GM19099 (cell line): Measurements from ENCODE around the gene ODAD4.
A peak's percentile ranks its signal among the peaks of the same experiment; 100 is the strongest.

Experiments
- POLR2A ChIP-seq: IDR thresholded peaks from 3 replicates; pipeline ENCODE4 v1.6.1; 2011; ENCODE audit warnings: low read depth; ENCODE audit not compliant: insufficient read length; ENCODE audit errors: extremely low read depth

ODAD4 gene

DNA sequence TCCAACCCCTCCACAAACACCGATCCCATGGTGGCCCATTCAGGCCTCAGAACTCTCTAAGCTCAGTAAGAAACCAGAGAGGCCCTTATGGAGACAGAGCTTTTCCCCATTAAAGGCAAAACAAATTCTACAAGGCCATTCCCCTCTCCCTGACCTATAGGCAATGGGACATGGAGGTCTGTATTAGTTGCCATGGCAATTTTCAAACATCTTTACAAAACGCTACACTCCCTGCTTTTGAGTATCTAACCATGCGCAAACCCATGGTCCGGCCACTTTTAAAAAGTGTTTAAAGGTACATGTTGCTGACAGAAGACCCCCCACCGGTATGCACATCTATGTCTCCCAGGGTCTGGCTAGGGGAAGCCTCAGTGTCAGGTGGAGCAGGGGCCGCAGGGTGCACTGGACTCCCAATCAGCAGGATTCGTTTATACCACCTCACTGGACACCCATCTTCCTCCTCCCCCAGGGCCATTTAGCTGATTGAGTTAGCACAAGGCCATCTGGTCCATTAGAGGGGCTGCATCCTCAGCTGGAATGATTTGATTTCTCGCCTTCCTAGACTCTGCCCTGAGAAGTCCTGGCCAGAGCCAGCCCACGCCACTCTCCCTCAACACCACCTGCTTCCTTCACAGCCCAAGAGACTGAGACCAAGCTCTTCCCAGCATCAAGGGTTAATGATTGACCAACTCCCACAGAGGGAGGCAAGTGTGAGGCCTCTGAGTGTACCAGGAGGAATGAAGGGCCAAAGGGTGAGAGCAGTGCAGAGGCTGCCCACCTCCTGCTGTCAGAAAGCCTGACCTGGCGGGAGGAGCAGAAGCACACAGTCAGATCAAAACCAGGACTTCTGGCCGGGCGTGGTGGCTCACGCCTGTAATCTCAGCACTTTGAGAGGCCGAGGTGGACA, 22.5 kb upstream of the ODAD4 start:
- no peak for TF ChIP-seq POLR2A

GRCh38 chr17:41909088-41909487, 21.3 kb upstream of the ODAD4 start:
- TF ChIP-seq POLR2A = no peak

DNA sequence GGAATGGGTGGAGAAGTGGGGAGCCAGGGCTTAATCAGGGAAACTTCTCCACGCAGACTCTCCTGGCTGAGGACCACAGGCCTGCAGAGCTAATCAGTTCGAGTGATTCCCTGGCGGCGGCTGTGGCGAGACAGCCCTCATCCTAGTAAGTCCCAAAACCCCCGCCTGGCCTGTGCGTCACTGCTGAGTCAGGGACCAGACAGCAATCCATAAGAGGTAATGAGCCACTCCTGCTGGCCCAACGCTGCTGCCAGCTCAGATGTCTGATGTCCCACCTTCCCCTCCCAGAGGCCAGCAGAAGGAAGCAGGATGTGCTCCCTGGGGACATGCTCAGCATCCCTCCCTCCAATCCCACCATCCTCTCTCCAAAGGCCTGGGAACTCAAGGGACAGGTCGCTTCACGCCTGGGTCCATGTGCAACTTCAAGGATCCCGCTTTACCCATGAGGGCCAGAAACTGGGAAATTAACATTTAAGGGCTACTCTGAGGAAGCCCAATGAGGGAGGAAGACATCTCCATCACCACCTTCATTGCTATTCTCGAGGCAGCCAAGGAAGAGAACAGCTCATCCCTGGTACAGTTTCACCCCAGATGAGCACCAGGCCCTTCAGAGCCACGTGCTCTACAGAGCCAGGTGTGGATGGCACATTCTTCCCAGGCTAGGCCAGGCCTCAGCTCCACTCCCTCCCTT, 19.6 kb upstream of the ODAD4 start:
- TF ChIP-seq POLR2A = no peak

- no peak for TF ChIP-seq POLR2A
Measured at GRCh38 chr17:41912925-41913324, 17.5 kb upstream of the ODAD4 start.

- no peak for TF ChIP-seq POLR2A
Measured at GRCh38 chr17:41913798-41914197, 16.6 kb upstream of the ODAD4 start.

DNA sequence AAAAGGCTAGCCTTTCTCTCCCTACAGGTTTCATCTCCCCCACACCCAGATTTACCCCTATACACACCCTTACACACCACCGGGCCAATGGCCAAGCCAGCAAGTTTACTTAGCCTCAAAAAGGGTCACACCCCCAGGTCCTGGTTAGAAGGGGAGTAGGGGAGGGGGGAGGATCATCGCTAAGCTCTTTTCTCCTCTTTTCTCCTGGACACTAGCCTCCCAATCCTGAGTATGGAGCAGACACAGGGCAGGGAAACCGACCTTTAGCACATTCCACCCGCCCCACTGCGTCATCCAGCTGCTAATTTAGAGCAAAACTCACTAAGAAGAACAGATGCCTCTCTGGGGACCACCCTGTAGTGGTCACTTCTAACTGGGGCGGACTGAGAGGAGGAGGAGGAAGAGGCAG, 16.1 kb upstream of the ODAD4 start:
- TF ChIP-seq POLR2A = no peak

DNA sequence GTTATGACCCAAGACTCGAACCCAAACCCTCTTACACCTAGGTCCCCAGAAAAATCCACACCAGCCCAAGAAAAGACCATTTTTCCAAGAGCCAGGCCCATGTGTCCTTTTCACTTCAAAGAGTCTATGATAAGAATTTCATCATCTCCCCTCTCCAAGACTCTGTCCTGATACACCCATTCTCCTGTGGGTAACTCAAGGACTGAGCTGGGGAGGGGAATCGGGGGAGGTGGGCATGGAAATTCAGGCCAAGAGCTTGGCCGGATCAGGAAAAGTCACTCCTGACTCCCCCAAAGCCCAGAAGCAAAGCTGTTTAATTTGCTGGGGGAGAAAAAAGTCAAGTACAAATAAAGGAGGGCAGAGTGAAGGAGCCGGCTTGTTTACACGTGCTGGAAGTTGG, 15.4 kb upstream of the ODAD4 start:
- TF ChIP-seq POLR2A = no peak

DNA sequence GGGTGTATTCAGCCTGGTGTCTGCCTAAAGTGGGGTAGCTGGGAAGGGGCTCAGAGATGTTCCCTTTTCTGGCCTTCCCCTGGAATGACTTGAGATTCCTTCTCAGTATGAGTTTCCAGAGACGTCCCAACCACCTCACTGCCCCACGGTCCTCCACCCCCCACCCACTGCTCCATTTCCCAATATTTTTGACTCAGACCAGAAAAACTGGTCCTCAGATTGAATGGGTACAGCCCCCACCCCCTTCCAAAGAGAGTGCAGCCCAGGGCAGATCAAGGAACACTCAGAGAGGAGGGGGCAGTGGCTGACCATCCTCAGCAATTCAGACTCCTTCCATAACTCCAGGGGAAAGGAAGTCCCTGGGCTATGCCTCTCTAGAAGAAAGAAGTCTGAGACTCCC, 14.9 kb upstream of the ODAD4 start:
- no peak for TF ChIP-seq POLR2A

GRCh38 chr17:41917192-41917591, 13.2 kb upstream of the ODAD4 start:
- TF ChIP-seq POLR2A = no peak

DNA sequence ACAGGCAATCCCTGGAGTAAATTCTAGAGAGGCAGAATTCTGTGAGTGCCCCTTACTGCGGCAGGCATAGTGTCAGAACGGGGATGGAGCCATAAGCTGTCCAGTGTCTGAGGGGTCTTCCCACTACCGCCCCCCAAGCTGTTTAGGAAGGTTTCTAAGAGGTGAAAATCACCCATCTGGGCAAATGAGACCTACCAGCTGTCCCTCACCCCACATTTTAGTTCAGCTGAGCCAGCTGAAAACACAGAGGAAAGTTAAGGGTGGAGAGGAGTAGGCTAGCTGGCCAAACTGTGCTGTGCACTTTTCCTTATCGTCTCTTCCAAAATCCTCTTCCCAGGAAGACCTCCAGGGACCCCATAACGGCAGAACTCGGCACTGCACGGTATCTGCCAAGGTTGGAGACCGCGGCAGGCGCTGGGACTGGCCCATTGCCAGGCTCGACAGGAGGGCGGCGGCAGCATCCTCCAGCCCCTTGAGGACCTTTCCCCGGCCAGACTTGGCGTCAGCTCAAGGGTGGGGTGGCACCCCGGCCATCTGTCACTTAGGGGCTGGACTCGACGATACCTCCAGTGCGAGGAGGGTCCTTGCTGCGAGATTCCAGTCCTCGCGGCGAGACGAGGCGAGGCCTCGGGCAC, 12.6 kb upstream of the ODAD4 start:
- TF ChIP-seq POLR2A = no peak

DNA sequence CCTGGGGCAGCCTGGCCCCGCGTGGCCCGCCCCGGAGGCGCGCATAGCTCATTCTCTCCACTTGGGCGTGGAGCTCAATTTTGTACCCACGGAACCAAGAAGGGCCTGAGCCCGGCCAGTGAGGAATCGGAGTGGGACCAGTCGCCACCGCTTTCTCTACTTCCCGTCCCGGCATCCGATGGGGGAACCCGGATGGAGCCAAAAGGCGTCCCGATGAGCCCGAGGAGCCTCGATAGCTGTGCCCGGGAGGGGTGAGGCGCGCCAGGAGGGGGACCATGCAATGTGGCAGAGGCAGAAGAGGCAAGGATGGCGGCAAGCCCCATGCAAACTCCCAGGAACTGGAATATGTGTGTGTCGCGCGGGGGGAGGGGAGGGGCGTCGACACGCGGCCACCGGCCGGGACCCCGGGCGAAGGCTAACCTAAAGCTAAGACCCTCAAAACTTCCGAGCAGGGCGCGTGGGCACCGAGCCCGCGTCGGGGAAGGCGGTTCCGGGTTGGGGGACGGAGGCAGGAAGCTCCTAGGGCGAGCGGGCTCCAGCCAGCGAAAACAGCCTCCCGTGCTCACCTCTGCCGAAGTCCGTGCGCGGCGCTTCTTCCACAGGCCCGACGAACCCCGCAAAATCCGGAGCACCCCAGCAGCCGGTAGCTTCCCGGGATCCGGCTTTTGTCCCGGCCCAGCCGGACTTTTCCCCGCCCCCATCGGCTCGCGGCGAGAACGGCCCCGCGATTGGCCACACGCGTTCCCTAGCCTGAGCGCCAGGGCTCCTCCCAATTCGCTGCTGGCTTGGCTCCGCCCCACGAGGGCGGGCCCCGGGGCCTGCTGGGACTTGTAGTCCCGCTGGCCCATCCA, 11.9 kb upstream of the ODAD4 start, which contains the start of gene ACLY:
ACLY (minus strand) TSS at position 638 of the 851 bp plus-strand sequence. CDS start 5,078 bp downstream, outside the sequence.
- TF ChIP-seq POLR2A = peak; percentile 90

- TF ChIP-seq POLR2A = peak; percentile 33
Measured at GRCh38 chr17:41919165-41919817, 11.1 kb upstream of the ODAD4 start.

DNA sequence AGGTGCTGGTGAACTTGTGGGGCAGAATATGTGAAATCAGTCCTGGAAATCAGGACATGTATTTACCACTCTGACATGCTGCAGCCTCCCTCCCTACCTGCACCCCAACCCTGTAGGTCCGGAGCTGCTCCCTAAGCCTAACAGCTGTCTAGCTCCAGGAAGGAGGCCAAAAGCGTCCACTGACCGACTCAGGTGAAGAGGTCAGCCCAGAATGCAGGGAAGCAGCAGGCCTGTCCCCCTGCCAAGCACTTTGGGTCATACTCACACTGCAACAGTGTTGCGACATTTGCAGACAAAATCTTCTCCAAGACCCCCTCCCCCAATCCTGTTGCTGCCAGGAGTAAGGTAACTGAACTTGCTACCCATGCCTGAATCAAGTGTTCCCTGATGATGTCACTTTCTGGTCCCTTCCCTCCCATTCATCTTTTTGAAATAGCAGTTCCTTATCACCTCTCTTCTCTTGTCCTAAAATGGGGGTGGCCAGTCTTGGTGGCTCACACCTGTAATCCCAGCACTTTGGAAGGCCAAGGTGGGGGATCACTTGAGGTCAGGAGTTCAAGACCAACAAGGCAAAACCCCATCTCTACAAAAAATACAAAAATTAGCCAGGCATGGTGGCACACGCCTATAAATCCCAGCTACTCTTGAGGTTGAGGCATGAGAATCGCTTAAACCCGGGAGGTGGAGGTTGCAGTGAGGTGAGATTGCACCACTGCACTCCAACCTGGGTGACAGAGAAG, 10.4 kb upstream of the ODAD4 start:
- TF ChIP-seq POLR2A = no peak
